CD4-positive, alpha-beta T cell (primary cell): ENCODE data around the gene DGKK. TPM values are rescaled to one million over a fixed set of nuclear protein-coding genes. Genes with fewer than 3 reads are reported as not detected.

Experiments used
- ATAC-seq: fragments of 200-7000 bp; cut with Tn5 transposase; one replicate; pipeline ENCODE4 v1.10.0; 2022; ENCODE audit warnings: mild to moderate bottlenecking; ENCODE audit not compliant: poor library complexity
- CTCF ChIA-PET: fragments of 350-600 bp; sonication (Branson Sonifier 250); formaldehyde crosslinking; loops from one replicate; lab custom pipeline; 2021; ENCODE audit warnings: antibody characterized with exemption, inconsistent platforms; lab: Charles Lee
- POLR2A ChIA-PET: fragments of 350-600 bp; sonication (Branson Sonifier 250); formaldehyde crosslinking; loops from one replicate; lab custom pipeline; 2021; ENCODE audit warnings: antibody characterized with exemption, inconsistent platforms; lab: Charles Lee
- DNase-seq, 14 experiments: peaks; one replicate each; pipeline ENCODE4 v3.0.0-alpha.2; 2013 to 2020; ENCODE audit warnings: mixed read lengths in 2 of 14
- H3K27ac ChIP-seq, 2 donors: one replicate each; pipeline versions ENCODE4 v1.5.1 to v1.7.0; 2013; ENCODE audit warnings: low read length in 2 of 2, low read depth in 1 of 2, mild to moderate bottlenecking in 1 of 2
- H3K27me3 ChIP-seq, 2 experiments: 1 replicate in 1 of 2; 2 replicates in 1 of 2; pipeline versions ENCODE4 v1.6.1 to v1.7.0; 2013; ENCODE audit warnings: low read length in 2 of 2, control low read depth in 1 of 2, mild to moderate bottlenecking in 1 of 2, moderate library complexity in 1 of 2; ENCODE audit not compliant: insufficient read depth in 2 of 2, control insufficient read depth in 1 of 2
- H3K36me3 ChIP-seq: one replicate; pipeline ENCODE4 v1.6.1; 2013; ENCODE audit warnings: low read length, control low read depth; ENCODE audit not compliant: insufficient read depth
- H3K4me1 ChIP-seq: one replicate; pipeline ENCODE4 v1.6.1; 2013; ENCODE audit warnings: low read length, control low read depth; ENCODE audit not compliant: insufficient read depth
- H3K4me3 ChIP-seq: one replicate; pipeline ENCODE4 v1.5.1; 2013; ENCODE audit warnings: mild to moderate bottlenecking, low read length, moderate library complexity
- H3K9me3 ChIP-seq, 2 experiments: 1 replicate in 1 of 2; 2 replicates in 1 of 2; pipeline versions ENCODE4 v1.6.1 to v1.7.0; 2013; ENCODE audit warnings: low read length in 2 of 2, mild to moderate bottlenecking in 2 of 2, control low read depth in 1 of 2, moderate library complexity in 1 of 2; ENCODE audit not compliant: control insufficient read depth in 1 of 2, insufficient read depth in 1 of 2
- H3K27ac Mint-ChIP-seq: one replicate; pipeline ENCODE4 v1.8.0; 2020; ENCODE audit warnings: mixed read lengths
- H3K27me3 Mint-ChIP-seq: one replicate; pipeline ENCODE4 v1.8.0; 2021; ENCODE audit warnings: mixed read lengths
- H3K36me3 Mint-ChIP-seq: one replicate; pipeline ENCODE4 v1.8.0; 2021; ENCODE audit warnings: low read depth, mixed read lengths
- H3K4me1 Mint-ChIP-seq: one replicate; pipeline ENCODE4 v1.8.0; 2021; ENCODE audit warnings: low read depth, mixed read lengths
- H3K4me3 Mint-ChIP-seq: one replicate; pipeline ENCODE4 v1.8.0; 2020; ENCODE audit warnings: mild to moderate bottlenecking, mixed read lengths
- H3K9me3 Mint-ChIP-seq: one replicate; pipeline ENCODE4 v1.8.0; 2020; ENCODE audit warnings: mixed read lengths
- intact Hi-C, 2 experiments: fragments of 100-400 bp; cut with DNase I in 1 of 2; cut with micrococcal nuclease in 1 of 2; formaldehyde crosslinking; loops; one replicate each; pipeline versions ENCODE4 v1.15.1 to v1.9.0; 2023 to 2025; cut with DNase I, micrococcal nuclease
- total RNA-seq, 174 experiments: library from RNA in 2 of 174; stranded (reverse) in 2 of 174; gene quantifications; one replicate each; pipeline ENCODE4 v1.2.3 and lab custom pipeline; 2021 to 2026
- TF ChIP-seq, protein P1 (sequence below): fragments of 200-600 bp; IDR thresholded peaks from one replicate; pipeline ENCODE4 v1.8.0; 2022; ENCODE audit warnings: antibody characterized with exemption, mild to moderate bottlenecking

Gene DGKK
- total RNA-seq, 2 experiments from 2014 or later: not detected

GRCh38 chrX:50393902-50394301, 76.7 kb downstream of the DGKK start:
- H3K27me3 ChIP-seq: no peaks in the 10 kb centered on the region
- H3K4me3 ChIP-seq: no peak overlapping the region
- no peaks in the 10 kb centered on the region for H3K36me3 ChIP-seq
- Mint-ChIP-seq H3K4me3 (no peak overlapping the region), H3K27ac (no peak overlapping the region), H3K36me3 (no peaks in the 10 kb centered on the region), H3K27me3 (no peaks in the 10 kb centered on the region), H3K9me3 (no peaks in the 10 kb centered on the region), H3K4me1 (no peaks in the 10 kb centered on the region)
- DNase-seq (no peak), ATAC-seq (no peak)
- no peaks in the 10 kb centered on the region for H3K9me3 ChIP-seq
- POLR2A ChIA-PET: no interaction called here
- no peak overlapping the region for H3K27ac ChIP-seq
- CTCF ChIA-PET: no interaction called here
- H3K4me1 ChIP-seq: no peaks in the 10 kb centered on the region
- TF ChIP-seq, protein P1, sequence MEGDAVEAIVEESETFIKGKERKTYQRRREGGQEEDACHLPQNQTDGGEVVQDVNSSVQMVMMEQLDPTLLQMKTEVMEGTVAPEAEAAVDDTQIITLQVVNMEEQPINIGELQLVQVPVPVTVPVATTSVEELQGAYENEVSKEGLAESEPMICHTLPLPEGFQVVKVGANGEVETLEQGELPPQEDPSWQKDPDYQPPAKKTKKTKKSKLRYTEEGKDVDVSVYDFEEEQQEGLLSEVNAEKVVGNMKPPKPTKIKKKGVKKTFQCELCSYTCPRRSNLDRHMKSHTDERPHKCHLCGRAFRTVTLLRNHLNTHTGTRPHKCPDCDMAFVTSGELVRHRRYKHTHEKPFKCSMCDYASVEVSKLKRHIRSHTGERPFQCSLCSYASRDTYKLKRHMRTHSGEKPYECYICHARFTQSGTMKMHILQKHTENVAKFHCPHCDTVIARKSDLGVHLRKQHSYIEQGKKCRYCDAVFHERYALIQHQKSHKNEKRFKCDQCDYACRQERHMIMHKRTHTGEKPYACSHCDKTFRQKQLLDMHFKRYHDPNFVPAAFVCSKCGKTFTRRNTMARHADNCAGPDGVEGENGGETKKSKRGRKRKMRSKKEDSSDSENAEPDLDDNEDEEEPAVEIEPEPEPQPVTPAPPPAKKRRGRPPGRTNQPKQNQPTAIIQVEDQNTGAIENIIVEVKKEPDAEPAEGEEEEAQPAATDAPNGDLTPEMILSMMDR: no peak
- intact Hi-C loops: no loop called here

- H3K9me3 ChIP-seq: no peaks in the 10 kb centered on the region
- Mint-ChIP-seq H3K4me3 (no peak overlapping the region), H3K36me3 (no peaks in the 10 kb centered on the region), H3K9me3 (no peaks in the 10 kb centered on the region), H3K4me1 (no peaks in the 10 kb centered on the region), H3K27me3 (no peaks in the 10 kb centered on the region), H3K27ac (no peak overlapping the region)
- H3K27ac ChIP-seq: no peak overlapping the region
- ChIA-PET CTCF (no interaction called here), POLR2A (no interaction called here)
- H3K4me3 ChIP-seq: no peak overlapping the region
- TF ChIP-seq, protein P1: no peak
- peak in 1 of 14 experiments; percentile 21 for DNase-seq
- H3K4me1 ChIP-seq: no peaks in the 10 kb centered on the region
- no peak for ATAC-seq
- H3K27me3 ChIP-seq: no peaks in the 10 kb centered on the region
- intact Hi-C loops: no loop called here
- H3K36me3 ChIP-seq: no peaks in the 10 kb centered on the region
Measured at GRCh38 chrX:50386520-50386919, 84.1 kb downstream of the DGKK start.

GRCh38 chrX:50381729-50382415, 88.8 kb downstream of the DGKK start:
- CTCF ChIA-PET: no interaction called here
- POLR2A ChIA-PET: no interaction called here
- DNase-seq (peak in 1 of 14 experiments; percentile 23), ATAC-seq (no peak)
- H3K27me3 ChIP-seq: no peaks in the 10 kb centered on the region
- H3K9me3 ChIP-seq: no peaks in the 10 kb centered on the region
- intact Hi-C loops: no loop called here
- TF ChIP-seq, protein P1: no peak
- H3K4me1 ChIP-seq: no peaks in the 10 kb centered on the region
- H3K36me3 ChIP-seq: no peaks in the 10 kb centered on the region
- Mint-ChIP-seq H3K9me3 (no peaks in the 10 kb centered on the region), H3K27me3 (no peaks in the 10 kb centered on the region), H3K4me3 (no peak overlapping the region), H3K27ac (no peak overlapping the region), H3K4me1 (no peaks in the 10 kb centered on the region), H3K36me3 (no peaks in the 10 kb centered on the region)
- H3K4me3 ChIP-seq: no peak overlapping the region
- H3K27ac ChIP-seq: no peak overlapping the region
